Neuron (in vitro differentiated cells): ENCODE data around the gene GPC3.

Experiments
- H2AFZ ChIP-seq: one replicate; pipeline ENCODE4 v1.6.1; 2013; ENCODE audit warnings: low read depth, mild to moderate bottlenecking, inconsistent platforms, low read length, moderate library complexity
- H3K27me3 ChIP-seq: one replicate; pipeline ENCODE4 v1.6.1; 2013; ENCODE audit warnings: low read length; ENCODE audit not compliant: insufficient read depth
- H3K36me3 ChIP-seq: one replicate; pipeline ENCODE4 v1.6.1; 2013; ENCODE audit warnings: low read length; ENCODE audit not compliant: insufficient read depth
- H3K4me1 ChIP-seq: one replicate; pipeline ENCODE4 v1.6.1; 2013; ENCODE audit warnings: low read length; ENCODE audit not compliant: insufficient read depth
- H3K4me3 ChIP-seq: 2 replicates; pipeline ENCODE4 v1.5.1; 2013; ENCODE audit warnings: mild to moderate bottlenecking, low read length, moderate library complexity
- H3K9me3 ChIP-seq: one replicate; pipeline ENCODE4 v1.6.1; 2013; ENCODE audit warnings: low read length

The GPC3 gene

DNA sequence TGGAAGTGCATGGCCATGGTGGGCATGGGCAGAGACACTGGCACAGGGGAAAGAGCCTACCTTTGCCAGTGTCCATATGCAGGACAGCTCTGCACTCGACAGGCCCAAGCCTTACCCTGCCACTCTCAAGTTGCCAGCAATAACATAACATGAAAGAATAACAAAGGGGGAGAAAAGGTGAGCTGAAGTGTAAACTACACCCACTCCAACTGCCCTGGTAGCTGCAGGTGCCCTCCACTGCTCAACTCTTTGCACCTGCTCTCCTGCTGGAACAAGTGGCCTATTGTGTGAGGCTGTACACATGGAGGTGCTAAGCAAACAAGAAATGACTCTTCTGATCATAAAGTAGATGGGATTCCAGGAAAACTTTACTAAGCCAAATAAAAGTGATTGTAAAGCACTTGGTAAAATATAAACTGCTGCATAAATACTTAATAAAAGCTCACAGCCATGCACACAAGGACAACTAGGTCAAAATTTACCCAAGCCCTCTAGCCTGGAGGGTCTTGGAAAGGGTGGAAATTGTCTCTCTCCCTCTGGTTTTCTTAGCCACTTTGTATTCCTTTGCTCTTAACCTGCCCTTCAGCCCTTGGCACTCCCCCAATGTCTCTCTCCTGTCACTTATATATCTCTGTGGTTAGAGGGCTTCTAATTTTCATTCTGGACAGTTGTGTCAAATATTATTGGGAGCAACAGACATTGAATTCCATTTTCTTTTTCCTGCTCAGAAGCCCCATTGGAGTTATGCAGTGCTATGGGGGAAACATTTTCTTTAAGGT, 308.9 kb downstream of the GPC3 start:
- no peaks in the 10 kb centered on the region for H3K36me3 ChIP-seq
- no peaks in the 10 kb centered on the region for H3K27me3 ChIP-seq
- H3K4me1 ChIP-seq: peaks cover 5% of the 10 kb centered on the region
- H3K9me3 ChIP-seq: no peaks in the 10 kb centered on the region
- no peak overlapping the region for H3K4me3 ChIP-seq
- no peak overlapping the region for H2AFZ ChIP-seq

DNA sequence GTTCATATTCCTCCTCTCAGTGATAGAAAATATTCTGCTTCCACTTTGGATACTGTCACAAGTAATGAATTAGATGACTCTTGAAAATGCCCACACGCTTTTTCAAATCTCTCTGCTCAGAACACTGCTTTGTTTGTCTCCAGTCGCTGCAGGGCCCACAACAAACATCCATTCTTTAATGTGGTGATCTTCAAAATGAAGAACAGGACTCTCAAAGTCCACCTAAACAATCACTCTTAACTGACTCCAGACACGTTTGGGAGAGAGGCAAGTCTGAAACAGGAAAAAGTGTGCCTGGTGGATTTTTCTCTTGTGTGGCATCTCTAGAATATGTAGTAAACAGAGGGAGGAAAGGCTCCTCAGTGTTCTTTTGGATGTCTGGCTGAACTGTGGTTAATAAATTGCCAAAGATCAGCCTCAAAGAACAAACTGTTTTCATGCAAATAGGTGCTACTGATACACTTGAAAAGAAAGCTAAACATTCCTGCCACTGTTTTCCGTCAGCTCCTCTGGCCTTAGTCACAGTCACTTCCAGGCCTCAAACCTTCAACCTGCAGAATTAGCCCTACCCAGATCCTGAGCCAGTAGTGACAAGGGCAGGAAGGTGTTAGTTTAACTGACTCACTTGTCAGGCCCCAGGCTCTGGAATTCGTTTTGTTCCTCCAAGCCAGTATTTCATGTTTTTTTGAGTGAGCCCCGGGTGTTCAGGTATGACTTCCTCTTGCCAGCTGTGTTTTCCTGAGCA, 310.5 kb downstream of the GPC3 start:
- Histone ChIP-seq H3K9me3 (no peaks in the 10 kb centered on the region), H3K27me3 (no peaks in the 10 kb centered on the region), H2AFZ (no peak overlapping the region), H3K36me3 (no peaks in the 10 kb centered on the region), H3K4me1 (peaks cover 9% of the 10 kb centered on the region), H3K4me3 (no peak overlapping the region)

GRCh38 chrX:133670383-133670782, 315.0 kb downstream of the GPC3 start:
- Histone ChIP-seq H3K4me1 (peaks cover 18% of the 10 kb centered on the region), H2AFZ (no peak overlapping the region), H3K36me3 (no peaks in the 10 kb centered on the region), H3K9me3 (no peaks in the 10 kb centered on the region), H3K4me3 (no peak overlapping the region), H3K27me3 (no peaks in the 10 kb centered on the region)

GRCh38 chrX:133669214-133669613, 316.2 kb downstream of the GPC3 start:
- no peak overlapping the region for H3K4me3 ChIP-seq
- H2AFZ ChIP-seq: no peak overlapping the region
- peaks cover 13% of the 10 kb centered on the region for H3K4me1 ChIP-seq
- no peaks in the 10 kb centered on the region for H3K36me3 ChIP-seq
- no peaks in the 10 kb centered on the region for H3K9me3 ChIP-seq
- H3K27me3 ChIP-seq: no peaks in the 10 kb centered on the region

DNA sequence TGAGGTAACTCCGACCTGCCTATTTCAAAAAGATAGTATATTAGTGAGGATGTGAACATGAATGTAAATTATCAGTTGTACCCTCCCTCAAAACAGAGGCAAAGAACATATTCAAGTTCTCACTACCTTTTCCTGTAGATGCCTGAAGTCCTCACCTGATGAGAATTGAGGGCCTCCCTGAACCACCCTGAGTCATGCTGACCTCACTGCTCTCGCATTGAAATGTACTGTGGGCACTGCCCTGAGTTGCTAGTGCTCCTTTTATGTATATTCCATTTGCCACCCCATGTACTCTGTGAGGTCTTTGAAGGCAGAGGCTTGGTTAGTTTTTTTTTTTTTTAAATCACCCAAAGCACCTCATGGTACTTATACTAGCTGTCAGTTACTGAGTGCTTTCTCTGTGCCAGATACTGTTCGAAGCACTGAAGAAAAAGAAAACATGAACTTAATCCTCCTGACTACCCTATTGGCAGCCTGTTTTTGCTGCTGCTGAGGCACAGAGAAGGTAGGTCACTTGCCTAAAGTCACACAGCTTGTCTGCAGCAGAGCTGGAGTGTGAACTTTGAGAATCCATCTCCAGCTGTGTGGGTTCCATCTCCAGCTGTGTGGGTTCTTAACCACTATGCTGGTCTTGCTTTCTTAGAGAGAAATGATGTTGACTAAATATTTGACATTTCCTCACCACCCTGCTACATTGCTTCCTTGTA, 317.0 kb downstream of the GPC3 start:
- H3K9me3 ChIP-seq: no peaks in the 10 kb centered on the region
- no peak overlapping the region for H3K4me3 ChIP-seq
- H3K27me3 ChIP-seq: no peaks in the 10 kb centered on the region
- no peak overlapping the region for H2AFZ ChIP-seq
- no peaks in the 10 kb centered on the region for H3K36me3 ChIP-seq
- H3K4me1 ChIP-seq: peaks cover 13% of the 10 kb centered on the region

GRCh38 chrX:133666256-133666655, 319.1 kb downstream of the GPC3 start:
- no peaks in the 10 kb centered on the region for H3K27me3 ChIP-seq
- H3K4me3 ChIP-seq: no peak overlapping the region
- no peaks in the 10 kb centered on the region for H3K9me3 ChIP-seq
- H3K36me3 ChIP-seq: no peaks in the 10 kb centered on the region
- peaks cover 13% of the 10 kb centered on the region for H3K4me1 ChIP-seq
- H2AFZ ChIP-seq: no peak overlapping the region

GRCh38 chrX:133661962-133662839, 323.2 kb downstream of the GPC3 start:
- Histone ChIP-seq H3K9me3 (no peaks in the 10 kb centered on the region), H3K36me3 (no peaks in the 10 kb centered on the region), H2AFZ (no peak overlapping the region), H3K27me3 (no peaks in the 10 kb centered on the region), H3K4me3 (no peak overlapping the region), H3K4me1 (peaks cover 4% of the 10 kb centered on the region)

DNA sequence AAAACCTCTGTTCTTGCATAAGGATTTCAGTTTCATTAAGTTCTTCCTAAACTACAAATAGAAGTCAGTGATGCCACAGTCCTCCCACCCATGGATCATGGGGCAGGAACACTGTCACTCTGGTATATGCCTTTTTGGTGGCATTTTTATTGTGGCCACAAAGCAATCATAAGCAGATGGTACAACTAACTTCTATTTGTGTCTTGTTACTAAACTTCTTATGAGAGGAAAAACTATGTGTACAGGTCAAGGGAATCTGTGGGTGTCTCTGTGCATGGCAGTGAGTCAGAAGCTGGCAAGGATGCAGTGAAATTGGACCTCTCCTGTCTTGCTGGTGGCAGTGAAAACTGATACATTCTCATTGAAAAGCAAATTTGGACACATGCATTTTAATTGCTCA, 325.1 kb downstream of the GPC3 start:
- Histone ChIP-seq H3K4me1 (peaks cover 8% of the 10 kb centered on the region), H2AFZ (no peak overlapping the region), H3K4me3 (no peak overlapping the region), H3K27me3 (no peaks in the 10 kb centered on the region), H3K9me3 (no peaks in the 10 kb centered on the region), H3K36me3 (no peaks in the 10 kb centered on the region)

GRCh38 chrX:133658293-133658911, 327.0 kb downstream of the GPC3 start:
- H3K36me3 ChIP-seq: no peaks in the 10 kb centered on the region
- H3K4me1 ChIP-seq: peaks cover 8% of the 10 kb centered on the region
- no peaks in the 10 kb centered on the region for H3K27me3 ChIP-seq
- no peak overlapping the region for H2AFZ ChIP-seq
- no peaks in the 10 kb centered on the region for H3K9me3 ChIP-seq
- no peak overlapping the region for H3K4me3 ChIP-seq

DNA sequence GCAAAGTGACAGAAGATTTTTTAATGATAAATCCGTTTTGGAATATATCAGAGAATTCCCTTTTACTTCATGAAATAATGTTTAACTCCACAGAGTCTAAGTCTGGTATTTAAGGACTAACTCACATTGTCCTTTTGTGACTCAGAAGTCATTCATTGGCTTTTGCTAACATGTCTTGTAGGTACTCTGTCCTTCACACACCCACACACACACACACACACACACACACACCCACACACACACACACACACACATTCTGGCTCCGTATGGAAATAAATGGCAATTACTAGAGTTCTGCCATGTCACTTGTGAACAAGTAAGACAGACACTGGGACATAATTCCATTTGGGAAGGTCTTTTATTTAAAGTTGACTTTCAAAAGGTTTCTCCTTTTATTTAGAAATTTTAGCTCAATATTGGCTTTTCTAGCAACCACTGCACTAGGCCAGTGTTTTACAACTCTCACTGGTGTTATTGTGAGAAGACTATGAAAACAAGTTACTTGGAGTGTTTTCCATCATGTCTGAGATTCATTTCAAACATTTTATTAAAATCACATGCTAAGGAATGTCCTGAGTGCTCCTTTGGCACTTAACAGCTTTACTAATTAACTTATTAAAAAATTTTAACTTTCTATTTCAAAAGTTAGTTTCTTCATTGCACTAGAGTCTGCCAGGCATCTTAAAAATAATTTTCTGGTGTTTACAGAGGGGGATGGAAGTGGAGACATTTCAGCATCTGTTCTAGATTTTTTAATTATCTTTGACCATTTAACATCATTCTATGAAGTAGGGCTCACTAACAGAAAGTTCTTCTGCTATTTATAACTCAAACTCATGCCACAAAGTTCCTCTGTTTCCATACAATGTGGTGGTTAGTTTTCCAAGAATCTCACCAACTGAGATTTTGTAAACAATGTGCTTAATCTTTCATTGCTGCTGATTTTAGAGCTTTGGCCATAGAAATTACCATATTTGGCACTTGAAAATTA, 329.8 kb downstream of the GPC3 start:
- no peaks in the 10 kb centered on the region for H3K36me3 ChIP-seq
- H3K27me3 ChIP-seq: no peaks in the 10 kb centered on the region
- H3K4me1 ChIP-seq: peaks cover 8% of the 10 kb centered on the region
- no peak overlapping the region for H3K4me3 ChIP-seq
- H2AFZ ChIP-seq: no peak overlapping the region
- H3K9me3 ChIP-seq: no peaks in the 10 kb centered on the region

DNA sequence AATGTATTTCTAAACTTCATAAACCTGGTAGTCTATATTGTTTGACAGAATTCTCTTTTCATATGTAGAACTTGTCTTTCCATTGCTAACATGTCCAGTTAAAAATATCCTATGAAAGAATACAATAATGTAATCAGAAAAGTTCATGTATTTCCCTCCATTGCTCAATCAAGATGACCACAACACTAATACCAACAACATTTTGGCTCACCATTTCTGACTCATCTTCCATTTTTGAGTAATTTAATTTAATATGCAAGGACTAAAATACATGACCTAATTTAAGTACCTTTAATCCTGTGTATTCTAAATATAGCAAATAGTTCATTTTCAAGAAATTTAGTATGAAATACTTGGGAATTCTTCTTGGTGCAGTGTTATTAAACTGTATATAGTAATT, 330.6 kb downstream of the GPC3 start:
- no peaks in the 10 kb centered on the region for H3K9me3 ChIP-seq
- H2AFZ ChIP-seq: no peak overlapping the region
- H3K27me3 ChIP-seq: no peaks in the 10 kb centered on the region
- no peaks in the 10 kb centered on the region for H3K36me3 ChIP-seq
- no peak overlapping the region for H3K4me3 ChIP-seq
- H3K4me1 ChIP-seq: peaks cover 14% of the 10 kb centered on the region
